Astrocyte (in vitro differentiated cells and primary cell): ENCODE results near the gene CBFA2T2.

Experiments used
- EZH2 ChIP-seq: IDR thresholded peaks from 2 replicates; pipeline ENCODE4 v1.6.1; 2012; ENCODE audit warnings: mild to moderate bottlenecking, low read length, inconsistent platforms; ENCODE audit not compliant: insufficient read depth
- TF ChIP-seq, protein P1 (sequence below): IDR thresholded peaks from 2 replicates; pipeline ENCODE4 v1.5.1; 2011; ENCODE audit warnings: low read depth, mild to moderate bottlenecking, inconsistent platforms, low read length, moderate library complexity; ENCODE audit not compliant: insufficient read depth

DNA sequence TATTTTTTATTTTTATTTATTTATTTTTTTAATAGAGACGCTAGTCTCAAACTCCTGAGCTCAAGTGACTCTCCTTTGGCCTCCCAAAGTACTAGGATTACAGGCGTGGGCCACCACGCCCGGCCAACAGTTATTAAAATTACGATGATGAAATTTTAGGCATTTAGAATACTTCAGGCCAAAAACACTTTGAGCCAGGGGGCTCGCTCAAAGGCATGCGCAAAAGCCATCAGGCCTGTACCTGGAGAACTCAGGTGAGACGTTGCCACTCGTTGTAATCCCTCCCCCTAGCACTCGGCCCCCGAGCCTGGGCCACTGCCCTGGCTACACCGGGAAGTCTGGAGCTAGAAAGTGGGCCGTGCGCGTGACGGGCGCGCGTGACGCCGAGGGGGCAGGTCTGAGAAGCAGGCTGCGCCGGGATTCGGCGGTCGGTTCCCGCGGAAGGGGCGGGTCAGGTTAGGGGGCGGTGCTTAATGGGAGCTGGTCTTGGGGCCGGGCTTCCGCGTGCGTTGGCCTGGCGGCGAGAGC lies 337 bp upstream of the CBFA2T2 start:
- TF ChIP-seq, protein P1, sequence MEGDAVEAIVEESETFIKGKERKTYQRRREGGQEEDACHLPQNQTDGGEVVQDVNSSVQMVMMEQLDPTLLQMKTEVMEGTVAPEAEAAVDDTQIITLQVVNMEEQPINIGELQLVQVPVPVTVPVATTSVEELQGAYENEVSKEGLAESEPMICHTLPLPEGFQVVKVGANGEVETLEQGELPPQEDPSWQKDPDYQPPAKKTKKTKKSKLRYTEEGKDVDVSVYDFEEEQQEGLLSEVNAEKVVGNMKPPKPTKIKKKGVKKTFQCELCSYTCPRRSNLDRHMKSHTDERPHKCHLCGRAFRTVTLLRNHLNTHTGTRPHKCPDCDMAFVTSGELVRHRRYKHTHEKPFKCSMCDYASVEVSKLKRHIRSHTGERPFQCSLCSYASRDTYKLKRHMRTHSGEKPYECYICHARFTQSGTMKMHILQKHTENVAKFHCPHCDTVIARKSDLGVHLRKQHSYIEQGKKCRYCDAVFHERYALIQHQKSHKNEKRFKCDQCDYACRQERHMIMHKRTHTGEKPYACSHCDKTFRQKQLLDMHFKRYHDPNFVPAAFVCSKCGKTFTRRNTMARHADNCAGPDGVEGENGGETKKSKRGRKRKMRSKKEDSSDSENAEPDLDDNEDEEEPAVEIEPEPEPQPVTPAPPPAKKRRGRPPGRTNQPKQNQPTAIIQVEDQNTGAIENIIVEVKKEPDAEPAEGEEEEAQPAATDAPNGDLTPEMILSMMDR: no peak
- TF ChIP-seq EZH2: no peak
